ENCODE data around the gene EEF2K. TPM values are rescaled to one million over a fixed set of nuclear protein-coding genes. Genes with fewer than 3 reads are reported as not detected.

Gene EEF2K
- total and polyA plus RNA-seq, 2 of the 13 experiments (the other 11 are each of a cell fraction or from before 2014, with no cell fraction given) = 22.0 to 23.8 TPM

GRCh38 chr16:22321340-22322001 is 115.4 kb downstream of the EEF2K start (continued):
- TF ChIP-seq ZNF276 (CRISPR knock-in tag; IDR thresholded peaks at IDR 0.05; ENCODE audit: low read depth) = no peak
- no peak for TF ChIP-seq ZNF337 (CRISPR knock-in tag; IDR thresholded peaks at IDR 0.05; ENCODE audit: borderline replicate concordance, low read depth)
- TF ChIP-seq ZNF710 (CRISPR knock-in tag; IDR thresholded peaks at IDR 0.05; ENCODE audit: borderline replicate concordance) = no peak
- TF ChIP-seq, protein P1, sequence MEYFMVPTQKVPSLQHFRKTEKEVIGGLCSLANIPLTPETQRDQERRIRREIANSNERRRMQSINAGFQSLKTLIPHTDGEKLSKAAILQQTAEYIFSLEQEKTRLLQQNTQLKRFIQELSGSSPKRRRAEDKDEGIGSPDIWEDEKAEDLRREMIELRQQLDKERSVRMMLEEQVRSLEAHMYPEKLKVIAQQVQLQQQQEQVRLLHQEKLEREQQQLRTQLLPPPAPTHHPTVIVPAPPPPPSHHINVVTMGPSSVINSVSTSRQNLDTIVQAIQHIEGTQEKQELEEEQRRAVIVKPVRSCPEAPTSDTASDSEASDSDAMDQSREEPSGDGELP (IDR thresholded peaks at IDR 0.05; ENCODE audit: borderline replicate concordance, low read depth) = no peak
- TF ChIP-seq XRCC5 (optimal IDR thresholded peaks at IDR 0.05; ENCODE audit: low read length) = peak; percentile 83
- TF ChIP-seq RBAK (CRISPR knock-in tag; IDR thresholded peaks at IDR 0.05) = peak; percentile 47; the same call in 1 of the 2 replicates
- no peak for TF ChIP-seq ZBTB21 (CRISPR knock-in tag; IDR thresholded peaks at IDR 0.05)
- TF ChIP-seq, protein P2, sequence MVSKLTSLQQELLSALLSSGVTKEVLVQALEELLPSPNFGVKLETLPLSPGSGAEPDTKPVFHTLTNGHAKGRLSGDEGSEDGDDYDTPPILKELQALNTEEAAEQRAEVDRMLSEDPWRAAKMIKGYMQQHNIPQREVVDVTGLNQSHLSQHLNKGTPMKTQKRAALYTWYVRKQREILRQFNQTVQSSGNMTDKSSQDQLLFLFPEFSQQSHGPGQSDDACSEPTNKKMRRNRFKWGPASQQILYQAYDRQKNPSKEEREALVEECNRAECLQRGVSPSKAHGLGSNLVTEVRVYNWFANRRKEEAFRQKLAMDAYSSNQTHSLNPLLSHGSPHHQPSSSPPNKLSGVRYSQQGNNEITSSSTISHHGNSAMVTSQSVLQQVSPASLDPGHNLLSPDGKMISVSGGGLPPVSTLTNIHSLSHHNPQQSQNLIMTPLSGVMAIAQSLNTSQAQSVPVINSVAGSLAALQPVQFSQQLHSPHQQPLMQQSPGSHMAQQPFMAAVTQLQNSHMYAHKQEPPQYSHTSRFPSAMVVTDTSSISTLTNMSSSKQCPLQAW (CRISPR knock-in tag; IDR thresholded peaks at IDR 0.05) = peak; percentile 36; the same call in 1 of the 2 replicates
- 0 out of 2 replicates have a peak, but pooled peaks have one; percentile 65 for TF ChIP-seq SRY (CRISPR knock-in tag; IDR thresholded peaks at IDR 0.05)
- TF ChIP-seq PITX1 (CRISPR knock-in tag; IDR thresholded peaks at IDR 0.05) = no peak
- TF ChIP-seq ZFP36L2 (CRISPR knock-in tag; IDR thresholded peaks at IDR 0.05) = no peak
- no peak for TF ChIP-seq SIX4 (CRISPR knock-in tag; IDR thresholded peaks at IDR 0.05)
- TF ChIP-seq ZNF598 (CRISPR knock-in tag; IDR thresholded peaks at IDR 0.05; ENCODE audit: borderline replicate concordance) = peak; percentile 45; the same call in 1 of the 2 replicates
- no peak for TF ChIP-seq ZNF496 (CRISPR knock-in tag; IDR thresholded peaks at IDR 0.05; ENCODE audit: insufficient replicate concordance)
- TF ChIP-seq ZNF713 (CRISPR knock-in tag; IDR thresholded peaks at IDR 0.05) = 0 out of 2 replicates have a peak, but pooled peaks have one; percentile 86
- TF ChIP-seq E2F2 (CRISPR knock-in tag; IDR thresholded peaks at IDR 0.05; ENCODE audit: borderline replicate concordance) = no peak
- peak; percentile 62; the same call in 1 of the 2 replicates for TF ChIP-seq ZNF205 (CRISPR knock-in tag; IDR thresholded peaks at IDR 0.05)
- no peak for TF ChIP-seq U2AF1 (optimal IDR thresholded peaks at IDR 0.05; ENCODE audit: low read depth, low read length)
- no peak for TF ChIP-seq NONO (IDR thresholded peaks at IDR 0.05)
- peak; percentile 72 for TF ChIP-seq NONO (CRISPR knock-in tag; conservative IDR thresholded peaks at IDR 0.05)

Measured in HepG2 (cell line).